Kidney epithelial cell (primary cell): ENCODE results near the gene FAM200A. TPM values are rescaled to one million over a fixed set of nuclear protein-coding genes. Genes with fewer than 3 reads are reported as not detected.

Experiments
- DNase-seq: peaks from one replicate; pipeline ENCODE4 v3.0.0-alpha.2; 2010; ENCODE audit warnings: low read depth
- H3K27me3 ChIP-seq: 2 replicates; pipeline ENCODE4 v1.6.0; 2011; ENCODE audit warnings: low read length; ENCODE audit not compliant: control insufficient read depth, insufficient read depth
- H3K36me3 ChIP-seq: 2 replicates; pipeline ENCODE4 v1.5.1; 2011; ENCODE audit warnings: low read length; ENCODE audit not compliant: control insufficient read depth, insufficient read depth
- H3K4me3 ChIP-seq: 2 replicates; pipeline ENCODE4 v1.5.1; 2011; ENCODE audit warnings: low read depth, mild to moderate bottlenecking, control low read depth, low read length
- CTCF ChIP-seq: IDR thresholded peaks from 2 replicates; pipeline ENCODE4 v1.5.1; 2011; ENCODE audit warnings: mild to moderate bottlenecking, moderate library complexity, low read length, control low read depth, inconsistent platforms; ENCODE audit not compliant: insufficient read depth, poor library complexity, severe bottlenecking
- total RNA-seq: library from RNA; depleted of rRNA; stranded (reverse); fragments of >200 nt; gene quantifications from 2 replicates; pipeline ENCODE4 v1.2.3, GENCODE V29; 2015

The FAM200A gene
- total RNA-seq, 1 donor from 2014 or later = 8.2 TPM

DNA sequence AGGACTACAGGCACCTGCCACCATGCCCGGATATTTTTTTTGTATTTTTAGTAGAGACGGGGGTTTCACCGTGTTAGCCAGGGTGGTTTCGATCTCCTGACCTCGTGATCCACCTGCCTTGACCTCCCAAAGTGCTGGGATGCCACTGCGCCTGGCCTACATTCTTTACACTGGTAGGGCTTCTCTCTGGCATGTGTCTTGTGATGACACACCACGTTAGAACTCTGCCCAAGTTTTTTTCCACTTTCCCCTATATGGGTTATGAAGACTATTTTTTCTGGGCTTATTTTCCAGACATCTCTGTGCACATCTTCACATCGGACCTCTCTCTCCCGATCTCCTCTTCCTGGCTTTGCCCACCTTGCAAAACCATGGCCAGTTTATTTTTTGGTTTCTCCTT lies 10.7 kb downstream of the FAM200A start:
- no peak for TF ChIP-seq CTCF
- Histone ChIP-seq H3K4me3 (no peak overlapping the region), H3K36me3 (no peaks in the 10 kb centered on the region), H3K27me3 (no peaks in the 10 kb centered on the region)
- no peak for DNase-seq

DNA sequence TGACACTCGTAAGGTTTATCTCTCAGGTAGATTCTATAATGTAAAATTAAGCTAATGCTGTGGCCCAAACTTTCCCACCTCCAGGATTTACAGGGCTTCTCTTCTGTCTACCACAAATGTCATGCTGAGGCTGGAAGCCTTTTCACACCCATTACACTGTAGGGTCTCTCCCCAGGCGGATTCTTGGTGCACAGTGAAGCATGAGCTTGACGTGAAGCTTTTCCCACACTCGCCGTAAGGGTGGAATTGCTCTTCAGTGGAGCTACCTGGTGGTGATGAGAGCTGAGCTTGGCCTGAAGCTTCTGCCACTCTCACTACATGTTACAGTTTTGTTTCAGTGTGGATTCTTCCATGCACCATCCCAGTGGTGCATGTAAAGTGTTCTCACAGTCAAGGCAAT lies 11.4 kb downstream of the FAM200A start:
- no peaks in the 10 kb centered on the region for H3K27me3 ChIP-seq
- no peak overlapping the region for H3K4me3 ChIP-seq
- no peak for TF ChIP-seq CTCF
- no peak for DNase-seq
- H3K36me3 ChIP-seq = no peaks in the 10 kb centered on the region

DNA sequence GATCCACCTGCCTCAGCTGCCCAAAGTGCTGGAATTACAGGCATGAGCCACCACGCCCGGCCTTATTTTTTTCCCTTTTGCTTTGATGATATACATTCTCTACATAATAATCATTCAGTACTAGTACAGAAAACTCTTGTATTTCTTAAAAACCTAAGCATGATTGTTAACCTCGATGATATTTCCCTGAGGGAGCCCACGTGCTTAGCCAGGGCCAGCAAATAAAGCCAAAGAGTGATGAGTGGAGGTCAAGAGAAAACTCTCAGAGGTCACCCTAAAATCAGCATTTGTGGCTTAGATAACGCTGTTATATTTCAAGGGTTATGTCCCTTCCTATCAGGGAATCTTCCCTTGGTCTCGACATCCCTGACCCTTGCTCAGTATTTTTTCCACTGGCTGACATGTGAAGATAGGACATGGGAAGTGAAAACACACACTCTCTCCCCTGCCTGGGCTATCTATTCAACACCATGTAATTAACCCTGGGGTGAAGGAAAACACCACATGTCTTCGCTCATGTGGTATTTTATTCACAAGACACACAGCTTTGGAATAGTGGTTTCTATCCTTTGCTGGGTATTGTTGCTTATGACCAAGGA lies 12.6 kb downstream of the FAM200A start:
- no peaks in the 10 kb centered on the region for H3K27me3 ChIP-seq
- no peak for TF ChIP-seq CTCF
- no peaks in the 10 kb centered on the region for H3K36me3 ChIP-seq
- DNase-seq = no peak
- H3K4me3 ChIP-seq = no peak overlapping the region

- TF ChIP-seq CTCF = no peak
- peaks cover 4% of the 10 kb centered on the region for H3K36me3 ChIP-seq
- no peak for DNase-seq
- H3K27me3 ChIP-seq = no peaks in the 10 kb centered on the region
- no peak overlapping the region for H3K4me3 ChIP-seq
Observed at GRCh38 chr7:99535667-99536066, 16.2 kb downstream of the FAM200A start.

GRCh38 chr7:99531354-99531765 lies 20.6 kb downstream of the FAM200A start:
- DNase-seq = no peak
- Histone ChIP-seq H3K4me3 (no peak overlapping the region), H3K36me3 (peaks cover 4% of the 10 kb centered on the region), H3K27me3 (no peaks in the 10 kb centered on the region)
- TF ChIP-seq CTCF = no peak
